Smooth muscle cell (in vitro differentiated cells): ENCODE results near the gene PRCC. TPM values are rescaled to one million over a fixed set of nuclear protein-coding genes. Genes with fewer than 3 reads are reported as not detected.

Source experiments
- DNase-seq: peaks from one replicate; lab custom pipeline; 2025; ENCODE audit not compliant: unreplicated experiment; lab: John Stamatoyannopoulos, UW
- H2AFZ ChIP-seq: fragments of 200-600 bp; sonication (generic); 2 replicates; pipeline ENCODE4 v1.6.0; 2016; ENCODE audit warnings: antibody characterized with exemption, low read depth, mild to moderate bottlenecking
- H3F3A ChIP-seq: fragments of 200-600 bp; sonication (generic); 2 replicates; pipeline ENCODE4 v1.6.0; 2017; ENCODE audit warnings: antibody characterized with exemption, low read depth
- H3K27ac ChIP-seq: fragments of 200-600 bp; sonication (generic); 2 replicates; pipeline ENCODE4 v1.5.1; 2016; ENCODE audit warnings: low read depth, mild to moderate bottlenecking
- H3K27me3 ChIP-seq: fragments of 200-600 bp; sonication (generic); 2 replicates; pipeline ENCODE4 v1.6.1; 2016; ENCODE audit warnings: low read depth, mild to moderate bottlenecking
- H3K36me3 ChIP-seq: fragments of 200-600 bp; sonication (generic); 2 replicates; pipeline ENCODE4 v1.5.1; 2016; ENCODE audit warnings: low read depth
- H3K4me1 ChIP-seq: fragments of 200-600 bp; sonication (generic); 2 replicates; pipeline ENCODE4 v1.5.1; 2016; ENCODE audit warnings: low read depth
- H3K4me2 ChIP-seq: fragments of 200-600 bp; sonication (generic); 2 replicates; pipeline ENCODE4 v1.6.0; 2016; ENCODE audit warnings: mild to moderate bottlenecking
- H3K4me3 ChIP-seq: fragments of 200-600 bp; sonication (generic); 2 replicates; pipeline ENCODE4 v1.5.1; 2016; ENCODE audit warnings: mild to moderate bottlenecking
- H3K79me2 ChIP-seq: fragments of 200-600 bp; sonication (generic); 2 replicates; pipeline ENCODE4 v1.6.0; 2016; ENCODE audit warnings: low read depth, mild to moderate bottlenecking
- H3K9ac ChIP-seq: fragments of 200-600 bp; sonication (generic); 2 replicates; pipeline ENCODE4 v1.6.0; 2016; ENCODE audit warnings: low read depth
- H3K9me3 ChIP-seq: fragments of 200-600 bp; sonication (generic); replicated peaks from 2 replicates; pipeline ENCODE4 v1.5.1; 2016; ENCODE audit warnings: low read depth
- H4K20me1 ChIP-seq: fragments of 200-600 bp; sonication (generic); 2 replicates; pipeline ENCODE4 v1.6.0; 2016; ENCODE audit warnings: low read depth
- CTCF ChIP-seq: fragments of 200-600 bp; sonication (generic); IDR thresholded peaks from 2 replicates; pipeline ENCODE4 v1.5.1; 2017; ENCODE audit warnings: borderline replicate concordance, mild to moderate bottlenecking, antibody characterized with exemption; ENCODE audit not compliant: insufficient read depth, poor library complexity, severe bottlenecking
- WGBS: methylation state at CpG from one replicate; pipeline ENCODE4 v1.1.7; 2016; ENCODE audit warnings: low lambda C conversion rate; 5-methylcytosine and 5-hydroxymethylcytosine counted together
- polyA plus RNA-seq: library from polyadenylated mRNA; unstranded; fragments of >200 nt; fragmentation: Nextera tagmentation; extraction: Ambion mirVana; gene quantifications from 2 replicates; pipeline ENCODE4 v1.2.1, GENCODE V29; 2016
- total RNA-seq: library from RNA; depleted of rRNA; stranded (reverse); fragments of >200 nt; gene quantifications from 2 replicates; pipeline ENCODE4 v1.2.3, GENCODE V29; 2014

The PRCC gene
- total and polyA plus RNA-seq, 2 experiments from 2014 or later, result 37.7 to 68.7 TPM

GRCh38 chr1:156786640-156787039 lies 19.3 kb downstream of the PRCC start:
- no peak for DNase-seq
- no peak overlapping the region for H3K9ac ChIP-seq
- H3K27ac ChIP-seq, result no peak overlapping the region
- H3K4me3 ChIP-seq, result no peak overlapping the region
- no peak overlapping the region for H2AFZ ChIP-seq
- H3K27me3 ChIP-seq, result no peaks in the 10 kb centered on the region
- H3K4me2 ChIP-seq, result no peak overlapping the region
- H3K79me2 ChIP-seq, result peaks cover 85% of the 10 kb centered on the region
- no peaks in the 10 kb centered on the region for H3K9me3 ChIP-seq
- no peak for TF ChIP-seq CTCF
- H3K36me3 ChIP-seq, result peaks cover 4% of the 10 kb centered on the region
- WGBS, result 98% methylated on average over 10 of the region's 10 CpGs
- no peaks in the 10 kb centered on the region for H3K4me1 ChIP-seq
- H4K20me1 ChIP-seq, result peaks cover 86% of the 10 kb centered on the region
- H3F3A ChIP-seq, result peaks cover 1% of the 10 kb centered on the region

GRCh38 chr1:156788136-156788535 lies 20.8 kb downstream of the PRCC start:
- Histone ChIP-seq H3K4me1 (no peaks in the 10 kb centered on the region), H3K36me3 (peaks cover 4% of the 10 kb centered on the region), H3K79me2 (peaks cover 70% of the 10 kb centered on the region), H3K4me3 (no peak overlapping the region), H3K9ac (no peak overlapping the region), H3F3A (peaks cover 14% of the 10 kb centered on the region), H3K27ac (no peak overlapping the region), H3K9me3 (no peaks in the 10 kb centered on the region), H4K20me1 (peaks cover 86% of the 10 kb centered on the region), H2AFZ (no peak overlapping the region), H3K27me3 (no peaks in the 10 kb centered on the region), H3K4me2 (no peak overlapping the region)
- WGBS, result 100% methylated on average over 2 of the region's 2 CpGs
- no peak for TF ChIP-seq CTCF
- DNase-seq, result no peak

- H3K36me3 ChIP-seq, result peaks cover 4% of the 10 kb centered on the region
- H2AFZ ChIP-seq, result no peak overlapping the region
- H3K27me3 ChIP-seq, result no peaks in the 10 kb centered on the region
- no peak overlapping the region for H3K4me3 ChIP-seq
- WGBS, result 82% methylated on average over 4 of the region's 4 CpGs
- peaks cover 25% of the 10 kb centered on the region for H3F3A ChIP-seq
- peaks cover 86% of the 10 kb centered on the region for H4K20me1 ChIP-seq
- DNase-seq, result no peak
- no peak overlapping the region for H3K9ac ChIP-seq
- H3K4me2 ChIP-seq, result no peak overlapping the region
- H3K79me2 ChIP-seq, result peaks cover 55% of the 10 kb centered on the region
- TF ChIP-seq CTCF, result no peak
- H3K27ac ChIP-seq, result no peak overlapping the region
- no peaks in the 10 kb centered on the region for H3K9me3 ChIP-seq
- no peaks in the 10 kb centered on the region for H3K4me1 ChIP-seq
Measured at GRCh38 chr1:156789621-156790318, 22.4 kb downstream of the PRCC start.
